ENCODE measurements around the gene CHIT1. TPM values are rescaled to one million over a fixed set of nuclear protein-coding genes. Genes with fewer than 3 reads are reported as not detected.

The CHIT1 gene
- total RNA-seq, 1 experiment from 2014 or later: not detected

- Histone ChIP-seq H3K36me3 (replicated peaks; ENCODE audit: control insufficient read depth, insufficient read depth, low read length) (no peaks in the 10 kb centered on the region), H3K4me3 (ENCODE audit: insufficient read depth, low read depth, low read length) (no peak overlapping the region), H3K27me3 (ENCODE audit: control insufficient read depth, insufficient read depth, low read length) (no peaks in the 10 kb centered on the region)
- DNase-seq: no peak
Measured at GRCh38 chr1:203215573-203215972, 13.9 kb downstream of the CHIT1 start.

- Histone ChIP-seq H3K4me3 (ENCODE audit: insufficient read depth, low read depth, low read length) (no peak overlapping the region), H3K27me3 (ENCODE audit: control insufficient read depth, insufficient read depth, low read length) (no peaks in the 10 kb centered on the region), H3K36me3 (replicated peaks; ENCODE audit: control insufficient read depth, insufficient read depth, low read length) (no peaks in the 10 kb centered on the region)
- DNase-seq: no peak
Measured at GRCh38 chr1:203214871-203215270, 14.6 kb downstream of the CHIT1 start.

GRCh38 chr1:203213126-203213525 lies 16.3 kb downstream of the CHIT1 start:
- H3K36me3 ChIP-seq (replicated peaks; ENCODE audit: control insufficient read depth, insufficient read depth, low read length): no peaks in the 10 kb centered on the region
- no peaks in the 10 kb centered on the region for H3K27me3 ChIP-seq (ENCODE audit: control insufficient read depth, insufficient read depth, low read length)
- no peak overlapping the region for H3K4me3 ChIP-seq (ENCODE audit: insufficient read depth, low read depth, low read length)
- DNase-seq: no peak

GRCh38 chr1:203211812-203212211 lies 17.7 kb downstream of the CHIT1 start:
- H3K4me3 ChIP-seq (ENCODE audit: insufficient read depth, low read depth, low read length): no peak overlapping the region
- no peaks in the 10 kb centered on the region for H3K27me3 ChIP-seq (ENCODE audit: control insufficient read depth, insufficient read depth, low read length)
- no peaks in the 10 kb centered on the region for H3K36me3 ChIP-seq (replicated peaks; ENCODE audit: control insufficient read depth, insufficient read depth, low read length)
- no peak for DNase-seq

GRCh38 chr1:203210988-203211387 lies 18.5 kb downstream of the CHIT1 start:
- no peak for DNase-seq
- Histone ChIP-seq H3K27me3 (ENCODE audit: control insufficient read depth, insufficient read depth, low read length) (no peaks in the 10 kb centered on the region), H3K36me3 (replicated peaks; ENCODE audit: control insufficient read depth, insufficient read depth, low read length) (no peaks in the 10 kb centered on the region), H3K4me3 (ENCODE audit: insufficient read depth, low read depth, low read length) (no peak overlapping the region)

- no peak overlapping the region for H3K4me3 ChIP-seq (ENCODE audit: insufficient read depth, low read depth, low read length)
- DNase-seq: no peak
- no peaks in the 10 kb centered on the region for H3K27me3 ChIP-seq (ENCODE audit: control insufficient read depth, insufficient read depth, low read length)
- no peaks in the 10 kb centered on the region for H3K36me3 ChIP-seq (replicated peaks; ENCODE audit: control insufficient read depth, insufficient read depth, low read length)
Measured at GRCh38 chr1:203210350-203210749, 19.1 kb downstream of the CHIT1 start.

- no peak overlapping the region for H3K4me3 ChIP-seq (ENCODE audit: insufficient read depth, low read depth, low read length)
- no peaks in the 10 kb centered on the region; the same call in 1 of the 2 replicates for H3K27me3 ChIP-seq (ENCODE audit: control insufficient read depth, insufficient read depth, low read length)
- H3K36me3 ChIP-seq (replicated peaks; ENCODE audit: control insufficient read depth, insufficient read depth, low read length): no peaks in the 10 kb centered on the region
- DNase-seq: no peak
Measured at GRCh38 chr1:203208181-203208580, 21.3 kb downstream of the CHIT1 start.

GRCh38 chr1:203207751-203208150 lies 21.7 kb downstream of the CHIT1 start:
- no peak for DNase-seq
- Histone ChIP-seq H3K4me3 (ENCODE audit: insufficient read depth, low read depth, low read length) (no peak overlapping the region), H3K27me3 (ENCODE audit: control insufficient read depth, insufficient read depth, low read length) (no peaks in the 10 kb centered on the region; the same call in 1 of the 2 replicates), H3K36me3 (replicated peaks; ENCODE audit: control insufficient read depth, insufficient read depth, low read length) (no peaks in the 10 kb centered on the region)

GRCh38 chr1:203206129-203206687 lies 23.3 kb downstream of the CHIT1 start:
- DNase-seq: no peak
- H3K36me3 ChIP-seq (replicated peaks; ENCODE audit: control insufficient read depth, insufficient read depth, low read length): no peaks in the 10 kb centered on the region
- no peak overlapping the region for H3K4me3 ChIP-seq (ENCODE audit: insufficient read depth, low read depth, low read length)
- no peaks in the 10 kb centered on the region; the same call in 1 of the 2 replicates for H3K27me3 ChIP-seq (ENCODE audit: control insufficient read depth, insufficient read depth, low read length)

- no peak for DNase-seq
- H3K27me3 ChIP-seq (ENCODE audit: control insufficient read depth, insufficient read depth, low read length): no peaks in the 10 kb centered on the region; the same call in 1 of the 2 replicates
- H3K36me3 ChIP-seq (replicated peaks; ENCODE audit: control insufficient read depth, insufficient read depth, low read length): no peaks in the 10 kb centered on the region
- no peak overlapping the region for H3K4me3 ChIP-seq (ENCODE audit: insufficient read depth, low read depth, low read length)
Measured at GRCh38 chr1:203204756-203205155, 24.7 kb downstream of the CHIT1 start.

- Histone ChIP-seq H3K27me3 (ENCODE audit: control insufficient read depth, insufficient read depth, low read length) (no peaks in the 10 kb centered on the region; the same call in 1 of the 2 replicates), H3K4me3 (ENCODE audit: insufficient read depth, low read depth, low read length) (no peak overlapping the region), H3K36me3 (replicated peaks; ENCODE audit: control insufficient read depth, insufficient read depth, low read length) (no peaks in the 10 kb centered on the region)
- DNase-seq: no peak
Measured at GRCh38 chr1:203202431-203203245, 26.8 kb downstream of the CHIT1 start.

GRCh38 chr1:203201516-203202205 lies 27.8 kb downstream of the CHIT1 start:
- Histone ChIP-seq H3K27me3 (ENCODE audit: control insufficient read depth, insufficient read depth, low read length) (no peaks in the 10 kb centered on the region; the same call in 1 of the 2 replicates), H3K36me3 (replicated peaks; ENCODE audit: control insufficient read depth, insufficient read depth, low read length) (no peaks in the 10 kb centered on the region), H3K4me3 (ENCODE audit: insufficient read depth, low read depth, low read length) (no peak overlapping the region)
- DNase-seq: no peak

GRCh38 chr1:203200916-203201315 lies 28.6 kb downstream of the CHIT1 start:
- no peak overlapping the region for H3K4me3 ChIP-seq (ENCODE audit: insufficient read depth, low read depth, low read length)
- DNase-seq: no peak
- no peaks in the 10 kb centered on the region; the same call in 1 of the 2 replicates for H3K27me3 ChIP-seq (ENCODE audit: control insufficient read depth, insufficient read depth, low read length)
- H3K36me3 ChIP-seq (replicated peaks; ENCODE audit: control insufficient read depth, insufficient read depth, low read length): no peaks in the 10 kb centered on the region

GRCh38 chr1:203199816-203200571 lies 29.5 kb downstream of the CHIT1 start:
- Histone ChIP-seq H3K4me3 (ENCODE audit: insufficient read depth, low read depth, low read length) (no peak overlapping the region), H3K36me3 (replicated peaks; ENCODE audit: control insufficient read depth, insufficient read depth, low read length) (no peaks in the 10 kb centered on the region), H3K27me3 (ENCODE audit: control insufficient read depth, insufficient read depth, low read length) (no peaks in the 10 kb centered on the region; the same call in 1 of the 2 replicates)
- DNase-seq: no peak

Data from H7 (cell line).